ENCODE measurements around the gene MARK1.

Gene MARK1

DNA sequence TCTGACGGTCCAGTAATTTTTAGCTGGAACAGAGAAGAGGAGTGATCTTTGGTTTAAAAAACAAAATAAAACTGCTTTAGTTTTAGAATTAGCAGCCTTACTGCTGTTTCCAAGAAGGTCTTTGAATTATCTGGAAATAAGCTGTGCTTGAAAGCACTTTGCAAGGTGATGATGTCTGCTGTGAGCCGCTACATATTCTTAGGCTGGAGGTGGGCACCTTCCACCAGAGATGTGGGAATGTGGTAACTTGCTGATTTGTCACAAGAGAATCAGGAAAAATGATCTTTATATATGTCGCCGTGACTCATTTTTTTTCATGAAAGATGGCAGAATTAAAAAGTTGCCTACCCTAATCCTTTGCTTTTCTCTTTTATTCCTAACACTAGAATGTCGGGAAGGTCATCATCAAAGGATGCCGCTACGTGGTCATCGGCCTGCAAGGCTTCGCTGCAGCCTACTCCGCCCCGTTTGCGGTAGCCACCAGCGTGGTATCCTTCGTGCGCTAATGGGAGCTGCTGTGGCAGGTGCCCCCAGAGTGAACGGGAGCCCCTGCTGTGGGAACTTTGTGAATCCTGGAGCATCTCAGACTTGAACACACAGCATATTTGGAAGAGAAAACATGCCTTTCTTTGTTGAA lies 168.4 kb downstream of the MARK1 start:
- no peak for DNase-seq (ENCODE audit: low read depth)
- no peak overlapping the region for H3K4me3 ChIP-seq (ENCODE audit: control insufficient read depth, low read depth, low read length)
- TF ChIP-seq, protein P1, sequence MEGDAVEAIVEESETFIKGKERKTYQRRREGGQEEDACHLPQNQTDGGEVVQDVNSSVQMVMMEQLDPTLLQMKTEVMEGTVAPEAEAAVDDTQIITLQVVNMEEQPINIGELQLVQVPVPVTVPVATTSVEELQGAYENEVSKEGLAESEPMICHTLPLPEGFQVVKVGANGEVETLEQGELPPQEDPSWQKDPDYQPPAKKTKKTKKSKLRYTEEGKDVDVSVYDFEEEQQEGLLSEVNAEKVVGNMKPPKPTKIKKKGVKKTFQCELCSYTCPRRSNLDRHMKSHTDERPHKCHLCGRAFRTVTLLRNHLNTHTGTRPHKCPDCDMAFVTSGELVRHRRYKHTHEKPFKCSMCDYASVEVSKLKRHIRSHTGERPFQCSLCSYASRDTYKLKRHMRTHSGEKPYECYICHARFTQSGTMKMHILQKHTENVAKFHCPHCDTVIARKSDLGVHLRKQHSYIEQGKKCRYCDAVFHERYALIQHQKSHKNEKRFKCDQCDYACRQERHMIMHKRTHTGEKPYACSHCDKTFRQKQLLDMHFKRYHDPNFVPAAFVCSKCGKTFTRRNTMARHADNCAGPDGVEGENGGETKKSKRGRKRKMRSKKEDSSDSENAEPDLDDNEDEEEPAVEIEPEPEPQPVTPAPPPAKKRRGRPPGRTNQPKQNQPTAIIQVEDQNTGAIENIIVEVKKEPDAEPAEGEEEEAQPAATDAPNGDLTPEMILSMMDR (IDR thresholded peaks at IDR 0.05; ENCODE audit: control insufficient read depth, insufficient read depth, low read depth, low read length, missing control alignments) = no peak

DNA sequence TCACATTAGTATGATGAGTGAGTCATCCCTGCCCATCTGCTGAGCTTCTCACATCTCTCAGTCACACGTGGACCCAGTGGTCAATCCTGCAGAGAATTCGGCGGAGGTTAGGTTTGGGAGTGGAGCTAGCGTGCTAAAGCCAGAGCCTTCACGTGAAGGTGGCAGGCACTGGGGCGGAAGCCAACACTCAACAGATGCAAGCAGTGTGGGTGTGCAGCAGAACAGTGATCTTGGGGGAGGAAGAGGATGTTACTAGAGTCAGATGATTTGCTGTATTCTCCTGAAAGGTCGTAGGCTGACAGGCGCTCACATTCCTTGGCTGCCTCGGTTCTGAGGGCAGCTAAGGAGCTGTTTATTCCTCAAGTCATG lies 168.9 kb downstream of the MARK1 start:
- TF ChIP-seq, protein P1 (IDR thresholded peaks at IDR 0.05; ENCODE audit: control insufficient read depth, insufficient read depth, low read depth, low read length, missing control alignments) = no peak
- H3K4me3 ChIP-seq (ENCODE audit: control insufficient read depth, low read depth, low read length) = no peak overlapping the region
- peak; percentile 27 for DNase-seq (ENCODE audit: low read depth)

DNA sequence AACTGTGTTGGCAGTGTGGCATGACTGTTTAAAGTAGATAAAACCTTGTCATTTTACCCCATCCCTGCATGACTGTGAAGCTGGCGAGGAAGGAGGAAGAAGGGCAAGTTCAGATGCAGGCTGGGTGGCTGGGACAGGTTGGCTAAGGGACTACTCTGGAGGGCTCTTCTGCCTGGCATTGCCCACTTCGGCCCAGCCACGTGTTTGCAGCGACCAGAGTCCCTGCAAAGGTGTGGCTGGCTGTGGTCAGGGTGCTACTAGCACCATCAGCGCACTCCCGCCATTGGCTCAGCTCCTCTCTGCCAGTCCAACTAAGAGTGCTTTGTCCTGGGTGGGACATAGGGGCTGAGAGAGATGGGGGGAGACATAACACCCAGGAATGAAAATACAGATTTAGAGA lies 169.4 kb downstream of the MARK1 start:
- no peak for DNase-seq (ENCODE audit: low read depth)
- TF ChIP-seq, protein P1 (IDR thresholded peaks at IDR 0.05; ENCODE audit: control insufficient read depth, insufficient read depth, low read depth, low read length, missing control alignments) = no peak
- no peak overlapping the region for H3K4me3 ChIP-seq (ENCODE audit: control insufficient read depth, low read depth, low read length)

DNA sequence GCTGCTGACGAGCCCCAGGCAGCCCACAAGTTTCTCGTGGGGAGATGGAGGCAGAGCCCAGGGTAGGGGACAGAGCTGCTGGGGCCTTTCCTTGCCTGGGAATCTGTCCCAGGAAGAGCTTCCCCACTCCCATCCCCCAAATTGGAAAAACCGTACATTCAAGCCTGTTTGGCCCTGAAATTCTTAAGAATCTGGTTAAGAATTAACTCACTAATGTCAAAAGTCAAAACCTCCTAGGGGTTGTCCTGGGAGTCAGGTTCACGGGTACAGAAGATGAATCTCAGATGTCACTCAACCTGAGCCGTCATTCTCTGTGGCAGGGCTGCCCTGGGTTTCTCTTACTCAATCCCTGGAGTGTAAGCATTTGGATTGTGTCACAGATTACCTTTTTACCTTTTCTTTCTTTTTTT lies 170.7 kb downstream of the MARK1 start:
- DNase-seq (ENCODE audit: low read depth) = no peak
- TF ChIP-seq, protein P1 (IDR thresholded peaks at IDR 0.05; ENCODE audit: control insufficient read depth, insufficient read depth, low read depth, low read length, missing control alignments) = no peak
- no peak overlapping the region for H3K4me3 ChIP-seq (ENCODE audit: control insufficient read depth, low read depth, low read length)

DNA sequence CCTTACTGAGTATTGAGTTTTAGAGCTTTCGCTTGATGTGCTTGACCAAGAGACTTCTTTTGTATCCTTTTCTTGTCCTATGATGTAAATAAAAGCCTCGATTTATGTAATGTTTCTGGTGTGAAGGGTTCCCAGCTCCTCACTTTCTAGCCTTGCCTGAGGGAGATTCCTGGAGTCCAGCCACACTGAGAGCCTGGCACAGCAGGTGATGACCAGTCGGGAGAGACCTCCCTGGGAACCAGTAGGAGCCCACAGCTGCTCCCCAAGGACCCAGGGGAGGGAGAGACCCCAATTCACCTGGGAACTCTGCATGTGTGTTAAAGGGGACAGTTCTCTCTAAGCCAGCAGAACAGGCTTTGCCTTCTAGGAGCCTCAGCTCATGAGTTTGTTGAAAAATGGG lies 171.1 kb downstream of the MARK1 start:
- TF ChIP-seq, protein P1 (IDR thresholded peaks at IDR 0.05; ENCODE audit: control insufficient read depth, insufficient read depth, low read depth, low read length, missing control alignments) = no peak
- no peak overlapping the region for H3K4me3 ChIP-seq (ENCODE audit: control insufficient read depth, low read depth, low read length)
- DNase-seq (ENCODE audit: low read depth) = no peak

DNA sequence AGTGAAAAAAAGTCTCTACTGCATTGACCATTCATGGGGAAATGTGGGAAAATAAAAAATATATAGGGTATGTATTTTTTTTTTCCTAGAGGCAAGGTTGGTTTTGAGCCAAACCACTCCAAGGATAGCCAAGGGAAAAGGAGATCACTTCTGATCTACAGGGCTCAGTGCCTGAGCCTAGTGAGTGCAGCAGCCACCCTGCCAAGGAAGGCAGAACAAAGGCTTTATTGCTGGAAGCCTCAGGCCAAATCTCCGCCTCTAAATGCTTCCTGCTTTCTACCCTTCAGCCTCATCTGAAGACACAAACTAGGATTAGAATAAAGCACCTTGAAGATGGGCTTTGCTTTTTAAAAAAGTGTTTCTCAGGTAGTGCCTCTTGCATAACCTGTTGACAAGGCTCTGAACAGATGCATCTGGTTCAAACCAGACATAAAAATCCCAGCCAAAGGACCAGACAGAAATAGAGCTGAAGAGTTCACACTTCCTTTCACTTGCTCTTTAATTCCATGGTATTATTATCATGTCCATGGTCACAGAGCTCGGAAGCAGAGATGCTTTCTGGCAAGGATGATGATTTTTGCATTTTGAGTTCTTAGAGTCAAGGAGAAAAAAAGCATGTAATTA lies 172.7 kb downstream of the MARK1 start:
- no peak for DNase-seq (ENCODE audit: low read depth)
- H3K4me3 ChIP-seq (ENCODE audit: control insufficient read depth, low read depth, low read length) = no peak overlapping the region
- TF ChIP-seq, protein P1 (IDR thresholded peaks at IDR 0.05; ENCODE audit: control insufficient read depth, insufficient read depth, low read depth, low read length, missing control alignments) = no peak
